HG02610 (cell line): Measurements from ENCODE around the gene FKRP.
A peak's percentile ranks its signal among the peaks of the same experiment; 100 is the strongest.
"Not testable (repeated sequence)": the region's sequence is repeated elsewhere in the genome, so short reads cannot be mapped to it uniquely, and the experiment has no call there.

Experiments
- ATAC-seq: cut with Tn5 transposase; IDR thresholded peaks from one replicate; pipeline ENCODE4 v1.9.1; 2021; ENCODE audit warnings: mild to moderate bottlenecking, moderate library complexity; ENCODE audit not compliant: unreplicated experiment

FKRP gene

DNA sequence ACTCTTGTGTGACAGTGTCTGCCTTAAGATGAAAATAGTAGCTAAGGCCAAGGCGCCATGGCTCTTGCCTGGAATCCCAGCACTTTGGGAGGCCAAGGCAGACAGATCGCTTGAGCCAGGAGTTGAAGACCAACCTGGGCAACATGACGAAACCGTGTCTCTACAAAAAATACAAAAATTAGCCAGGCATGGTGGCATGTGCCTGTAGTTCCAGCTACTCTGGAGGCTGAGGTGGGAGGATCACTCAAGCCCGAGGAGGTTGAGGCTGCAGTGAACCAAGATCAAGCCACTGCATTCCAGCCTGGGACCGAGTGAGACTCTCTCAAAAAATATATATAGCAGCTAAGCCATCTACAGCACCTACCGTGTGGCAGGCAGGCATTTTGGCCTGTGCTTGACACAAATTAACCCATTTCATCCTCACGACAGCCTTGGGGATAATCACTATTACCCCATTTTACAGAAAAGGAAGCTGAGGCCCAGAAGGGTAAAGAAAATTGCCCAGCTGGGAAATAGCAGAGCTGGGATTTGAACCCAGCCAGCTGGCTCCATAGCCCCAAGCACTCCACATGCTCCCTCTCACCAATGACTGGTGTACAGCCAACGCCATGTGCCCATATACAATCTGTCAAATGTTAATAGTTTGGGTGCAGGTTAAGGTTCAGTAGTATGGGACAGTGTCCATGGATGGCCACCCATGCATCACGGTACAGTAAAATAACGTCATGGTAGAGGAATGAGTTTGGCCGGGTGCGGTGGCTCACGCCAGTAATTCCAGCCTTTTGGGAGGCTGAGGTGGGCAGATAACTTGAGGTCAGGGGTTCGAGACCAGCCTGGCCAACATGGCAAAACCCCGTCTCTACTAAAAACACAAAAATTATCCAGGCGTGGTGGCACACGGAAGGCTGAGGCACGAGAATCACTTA is 39.5 kb downstream of the FKRP start:
- ATAC-seq = no peak

DNA sequence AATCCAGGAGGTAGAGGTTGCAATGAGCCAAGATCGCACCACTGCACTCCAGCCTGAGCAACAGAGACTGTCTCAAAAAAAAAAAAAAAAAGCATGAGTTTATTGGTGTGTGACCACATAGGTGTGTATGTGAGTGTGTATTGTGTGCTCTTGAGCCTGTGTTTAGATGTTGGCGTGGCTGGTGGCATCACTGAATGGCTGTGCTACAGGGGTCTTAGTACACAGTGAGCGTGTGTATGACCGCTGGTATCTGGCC is 40.1 kb downstream of the FKRP start:
- ATAC-seq = no peak

DNA sequence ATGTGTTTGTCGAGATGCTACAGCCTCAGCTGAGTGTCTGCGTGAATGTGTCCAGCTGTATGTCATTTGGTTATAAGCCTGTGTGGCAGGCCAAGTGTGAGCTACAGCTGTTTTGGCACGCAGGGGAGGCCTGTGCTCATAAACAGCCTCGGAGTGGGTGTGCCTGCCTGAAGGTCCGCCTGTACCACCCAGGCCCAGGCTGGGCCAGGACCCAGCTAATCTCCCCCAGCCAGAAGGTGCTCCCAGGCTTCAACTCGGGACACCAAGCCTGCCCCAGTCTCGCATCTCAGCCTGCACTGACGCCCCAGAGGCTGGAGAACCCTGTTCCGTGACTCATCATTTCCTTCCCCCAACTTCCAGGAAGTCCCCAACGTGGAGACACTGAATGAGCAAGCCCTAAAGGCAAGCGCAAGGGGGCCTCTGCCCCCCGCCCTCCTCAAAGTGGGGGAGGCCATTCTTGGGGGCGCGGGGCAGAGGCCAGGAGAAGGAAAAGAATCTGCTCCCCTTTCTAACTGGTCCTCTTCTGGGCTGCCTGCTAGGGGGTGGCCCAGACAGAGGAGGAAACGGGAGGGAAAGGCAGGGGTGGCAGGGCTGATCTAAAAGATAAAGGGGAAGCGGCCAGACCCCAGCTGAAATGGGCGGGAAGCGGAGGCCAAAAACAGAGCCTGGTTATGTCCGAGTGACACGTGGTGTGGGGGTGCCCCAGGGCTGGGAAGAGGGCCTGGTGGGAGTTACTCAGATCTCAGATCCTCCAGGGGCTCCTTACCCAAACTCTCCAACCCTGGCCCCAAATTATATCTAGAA is 40.6 kb downstream of the FKRP start:
- peak; percentile 34 for ATAC-seq

DNA sequence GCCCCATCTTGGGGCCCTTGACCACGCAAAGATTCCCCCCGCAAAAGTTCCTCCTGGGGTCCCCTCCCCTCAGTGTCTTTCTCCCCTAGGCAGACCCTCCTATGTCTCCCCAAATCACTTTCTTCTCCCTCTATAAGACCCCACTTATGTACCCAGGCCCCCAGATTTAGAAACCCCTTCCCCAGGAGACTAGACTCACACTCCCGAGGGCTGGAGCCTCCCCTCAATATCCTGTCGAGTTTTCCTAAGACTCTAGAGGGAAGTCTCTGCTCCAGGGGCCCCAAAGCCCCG is 41.1 kb downstream of the FKRP start:
- ATAC-seq = no peak

DNA sequence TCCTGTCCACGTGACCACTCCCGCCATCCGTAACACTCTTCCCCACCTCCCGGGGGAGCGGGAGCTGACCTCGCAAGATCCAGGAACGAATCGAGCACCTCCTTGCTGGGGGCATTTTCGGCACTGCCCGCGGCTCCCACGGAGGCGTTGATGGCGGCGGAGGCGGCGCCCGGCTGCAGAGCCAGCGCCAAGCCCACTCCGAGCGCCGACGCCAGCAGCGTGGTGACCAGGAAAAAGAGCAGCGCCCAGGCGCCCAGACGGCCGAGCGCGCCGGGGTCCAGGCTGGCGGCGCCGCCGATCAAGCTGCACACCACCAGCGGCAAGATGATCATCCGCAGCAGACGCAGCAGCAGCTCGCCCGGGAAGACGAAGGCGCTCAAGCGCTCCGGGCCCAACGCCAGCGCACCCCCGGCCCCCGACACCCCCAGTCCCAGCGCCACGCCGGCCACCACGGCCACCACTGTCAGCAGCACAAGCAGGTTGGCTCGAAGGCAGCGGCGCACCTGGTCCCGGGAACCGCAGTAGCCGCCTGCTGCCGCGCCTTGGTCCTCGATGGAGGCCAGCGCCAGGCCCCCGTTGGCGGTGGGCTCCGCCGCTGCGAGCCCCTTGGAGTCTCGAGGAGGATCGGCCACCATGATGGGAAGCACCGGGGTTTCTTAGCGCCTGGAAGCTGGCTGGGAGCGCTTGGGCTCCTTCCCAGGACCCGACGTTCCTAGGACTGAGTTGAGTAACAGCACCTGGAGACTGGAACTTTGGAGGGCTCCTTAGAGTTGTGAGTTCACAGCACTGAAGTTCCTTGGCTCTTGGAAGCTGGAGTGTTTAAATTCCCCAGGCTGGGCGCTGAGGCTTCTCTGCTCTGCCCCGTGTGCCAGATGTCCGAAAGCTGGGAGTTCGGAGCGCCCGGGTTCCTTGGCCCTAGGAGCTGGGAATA is 41.7 kb downstream of the FKRP start:
- no peak for ATAC-seq

DNA sequence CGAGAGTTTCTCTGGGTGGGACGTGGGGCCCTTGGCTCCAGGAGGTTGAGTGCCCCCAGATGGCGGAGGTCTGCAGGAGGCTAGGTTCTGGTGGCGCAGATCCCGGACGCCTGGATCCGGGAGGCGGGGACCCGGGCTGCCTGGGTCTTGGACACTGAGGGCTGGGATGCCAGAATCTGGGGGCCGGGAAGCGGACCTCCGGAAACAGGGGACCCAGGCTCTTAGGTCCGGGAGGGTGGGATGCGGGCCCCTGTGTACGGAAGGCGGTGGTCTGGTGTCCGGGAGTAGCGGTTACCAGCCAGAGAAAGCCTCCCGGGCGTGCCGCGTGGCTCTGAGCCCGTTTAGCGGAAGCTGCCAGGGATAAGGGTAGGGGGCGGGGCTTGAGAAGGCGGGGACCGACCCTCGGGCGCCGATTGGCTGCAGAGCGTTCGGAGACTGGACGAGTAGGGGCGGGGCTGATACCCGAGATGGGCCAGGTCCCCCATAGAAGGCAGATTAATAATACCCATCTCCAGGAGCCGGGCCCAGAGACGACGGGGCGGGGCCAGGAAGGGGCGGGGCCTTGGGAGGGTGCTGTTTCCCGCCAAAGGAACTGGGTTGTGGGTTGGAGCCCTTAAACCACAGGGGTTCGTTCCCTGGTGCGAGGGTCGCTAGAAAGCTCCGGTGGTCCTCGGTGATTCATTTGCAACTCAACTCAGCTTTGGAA is 42.6 kb downstream of the FKRP start, which contains the start of gene SLC1A5:
Gene SLC1A5, minus strand, starts transcription at position 333 of the 706 bp plus-strand sequence. CDS start 629 bp downstream, outside the sequence.
- ATAC-seq = peak; percentile 63

DNA sequence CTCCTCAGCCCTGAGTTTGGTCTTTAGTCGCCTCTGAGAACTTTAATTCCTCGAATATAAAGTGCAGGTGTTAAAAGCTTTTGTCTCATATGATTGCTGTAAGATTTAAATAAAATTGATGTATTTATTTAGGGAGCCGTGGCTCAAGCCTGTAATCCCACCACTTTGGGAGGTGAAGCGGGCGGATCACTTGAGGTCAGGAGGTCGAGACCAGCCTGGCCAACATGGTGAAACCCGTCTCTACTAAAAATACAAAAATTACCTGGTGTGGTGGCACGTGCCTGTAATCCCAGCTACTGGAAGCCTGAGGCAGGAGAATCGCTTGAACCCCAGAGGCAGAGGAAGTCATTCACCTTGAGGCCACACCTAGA is 43.1 kb downstream of the FKRP start:
- no peak for ATAC-seq

DNA sequence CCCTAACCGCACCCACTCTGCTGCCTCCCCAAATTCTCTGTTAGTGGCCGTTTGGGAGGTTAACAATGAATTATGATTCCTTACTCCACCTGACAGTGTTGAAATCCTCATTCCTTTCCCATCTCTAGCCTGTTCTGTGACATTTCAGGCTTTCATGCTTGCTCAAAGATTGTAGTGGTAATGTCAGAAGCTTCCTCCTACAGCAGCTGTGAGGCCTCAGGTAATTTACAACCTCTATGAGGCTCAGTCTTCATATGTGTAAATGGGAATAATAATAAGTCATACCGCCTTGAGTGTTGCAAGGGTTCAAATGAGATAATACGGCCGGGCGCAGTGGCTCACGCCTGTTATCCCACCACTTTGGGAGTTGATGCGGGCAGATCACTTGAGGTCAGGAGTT is 43.5 kb downstream of the FKRP start:
- ATAC-seq = no peak

DNA sequence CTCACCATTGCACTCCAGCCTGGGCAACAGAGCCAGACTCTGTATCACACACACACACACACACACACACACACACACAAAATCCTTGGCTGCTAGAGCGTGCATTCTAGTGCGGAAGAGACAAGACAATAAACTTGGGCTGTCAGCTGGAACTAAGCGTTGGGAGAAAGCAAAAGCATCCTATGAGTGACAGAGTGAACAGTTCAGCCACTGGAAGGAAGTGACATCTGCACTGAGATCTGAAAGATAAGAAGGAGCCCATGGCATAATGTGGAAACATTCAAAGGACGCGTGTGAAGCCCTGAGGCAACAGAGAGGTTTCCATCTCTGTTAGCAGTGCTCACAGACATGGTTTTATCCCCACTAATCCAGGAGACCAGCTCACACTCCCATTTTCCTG is 46.1 kb downstream of the FKRP start:
- ATAC-seq = no peak

DNA sequence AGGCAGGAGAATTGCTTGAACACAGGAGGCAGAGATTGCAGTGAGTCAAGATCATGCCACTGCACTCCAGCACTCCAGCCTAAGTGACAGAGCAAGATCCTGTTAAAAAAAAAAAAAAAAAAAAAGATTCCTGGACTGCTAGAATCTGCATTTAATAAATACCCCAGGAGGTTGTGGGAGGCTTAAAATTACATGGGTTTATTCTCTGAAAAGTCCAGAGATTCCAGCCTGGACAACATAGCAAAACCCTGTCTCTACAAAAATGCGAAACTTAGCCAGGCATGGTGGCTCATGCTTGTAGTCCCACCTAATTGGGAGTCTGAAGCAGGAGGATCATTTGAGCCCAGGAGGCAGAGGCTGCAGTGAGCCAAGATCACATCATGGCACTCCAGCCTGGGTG is 52.0 kb downstream of the FKRP start:
- ATAC-seq = no peak

DNA sequence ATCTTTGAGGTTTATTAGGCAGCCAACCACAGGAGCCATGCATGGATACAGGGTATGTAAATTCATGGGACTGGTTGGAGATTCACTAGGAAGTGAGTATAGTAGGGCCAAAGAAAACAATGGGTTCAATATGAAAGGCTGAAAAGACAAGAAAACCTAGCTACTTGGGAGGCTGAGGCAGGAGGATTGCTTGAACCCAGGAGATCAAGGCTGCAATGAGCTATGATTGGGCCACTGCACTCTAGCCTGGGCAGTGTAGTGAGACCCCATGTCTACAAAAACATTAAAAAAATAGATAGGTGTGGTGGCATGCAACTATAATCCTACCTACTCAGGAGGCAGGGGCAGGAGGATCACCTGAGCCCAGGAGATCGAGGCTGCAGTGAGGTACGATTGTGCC is 52.9 kb downstream of the FKRP start:
- ATAC-seq = no peak

DNA sequence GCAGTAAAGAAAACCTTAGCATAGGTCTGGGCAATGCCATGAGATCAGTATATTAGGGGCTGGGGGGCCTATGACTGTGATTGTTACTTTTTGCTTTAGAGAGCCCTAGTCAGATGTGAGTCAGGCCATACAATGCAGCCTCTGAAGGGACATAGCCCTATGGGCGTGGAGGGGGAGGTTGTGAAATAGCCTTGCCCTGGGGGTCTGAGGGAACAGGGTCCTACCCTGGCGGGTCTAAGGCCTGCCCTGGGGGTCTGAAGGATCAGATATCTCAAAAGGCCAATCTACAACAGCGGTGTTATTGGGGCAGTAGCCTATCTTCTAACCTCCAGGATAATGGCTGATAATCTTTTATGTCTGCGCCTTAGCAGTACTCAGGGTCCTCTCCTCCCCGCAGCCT is 56.3 kb downstream of the FKRP start:
- no peak for ATAC-seq

DNA sequence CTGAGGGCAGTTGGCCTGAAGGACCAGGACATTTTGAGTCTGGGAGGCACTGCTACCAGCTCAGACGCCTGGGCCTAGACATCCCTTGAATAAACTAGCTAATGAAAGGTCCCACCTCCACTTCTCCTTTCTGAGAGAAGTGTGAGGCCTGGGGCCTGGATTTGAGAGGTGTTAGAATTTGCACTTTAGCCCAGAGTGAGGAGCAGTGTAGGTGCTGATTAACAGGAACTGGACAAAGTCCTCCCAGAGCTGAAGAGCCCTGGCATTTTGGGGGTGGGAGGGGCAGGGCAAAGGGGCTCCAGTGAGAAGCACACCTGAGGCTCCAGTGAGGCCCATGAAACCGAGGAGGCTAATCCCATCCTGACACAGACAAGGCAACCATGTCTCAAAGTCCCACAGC is 57.7 kb downstream of the FKRP start:
- ATAC-seq = no peak

DNA sequence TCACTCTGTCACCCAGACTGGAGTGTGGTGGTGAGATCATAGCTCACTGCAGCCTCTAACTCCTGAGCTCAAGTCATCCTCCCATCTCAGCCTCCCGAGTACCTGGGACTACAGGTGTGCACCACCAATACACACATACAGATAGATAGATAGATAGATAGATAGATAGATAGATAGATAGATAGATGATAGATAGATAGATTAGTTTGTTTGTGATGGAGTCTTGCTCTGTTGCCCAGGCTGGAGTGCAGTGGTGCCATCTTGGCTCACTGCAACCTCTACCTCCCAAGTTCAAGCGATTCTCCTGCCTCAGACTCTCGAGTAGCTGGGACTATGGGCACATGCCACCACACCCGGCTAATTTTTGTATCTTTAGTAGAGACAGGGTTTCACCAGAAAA is 58.6 kb downstream of the FKRP start:
- not testable (repeated sequence) for ATAC-seq

DNA sequence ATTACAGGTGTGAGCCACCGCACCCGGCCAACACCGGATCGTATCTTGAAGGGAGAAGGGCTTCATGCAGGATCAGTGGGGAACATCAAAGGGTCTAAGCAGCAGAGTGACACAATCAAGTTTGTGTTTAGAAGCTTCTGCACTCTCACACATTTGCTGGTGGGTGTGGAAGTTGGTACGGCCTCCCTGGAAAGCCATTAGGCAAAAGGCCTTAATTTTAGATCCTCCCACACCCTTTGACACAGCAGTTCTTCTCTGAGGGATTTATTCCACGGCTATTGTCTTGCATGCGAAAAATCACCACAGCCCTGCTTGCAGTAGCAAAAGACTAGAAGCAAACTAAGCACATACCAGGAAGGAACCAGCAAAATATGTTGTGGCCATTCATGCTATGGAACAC is 60.8 kb downstream of the FKRP start:
- no peak for ATAC-seq
